ENCODE measurements around the gene PLCXD1. TPM values are rescaled to one million over a fixed set of nuclear protein-coding genes. Genes with fewer than 3 reads are reported as not detected.

PLCXD1 gene
- polyA plus RNA-seq, 3 donors, result 2.9 to 28.7 (median 6.7) TPM

DNA sequence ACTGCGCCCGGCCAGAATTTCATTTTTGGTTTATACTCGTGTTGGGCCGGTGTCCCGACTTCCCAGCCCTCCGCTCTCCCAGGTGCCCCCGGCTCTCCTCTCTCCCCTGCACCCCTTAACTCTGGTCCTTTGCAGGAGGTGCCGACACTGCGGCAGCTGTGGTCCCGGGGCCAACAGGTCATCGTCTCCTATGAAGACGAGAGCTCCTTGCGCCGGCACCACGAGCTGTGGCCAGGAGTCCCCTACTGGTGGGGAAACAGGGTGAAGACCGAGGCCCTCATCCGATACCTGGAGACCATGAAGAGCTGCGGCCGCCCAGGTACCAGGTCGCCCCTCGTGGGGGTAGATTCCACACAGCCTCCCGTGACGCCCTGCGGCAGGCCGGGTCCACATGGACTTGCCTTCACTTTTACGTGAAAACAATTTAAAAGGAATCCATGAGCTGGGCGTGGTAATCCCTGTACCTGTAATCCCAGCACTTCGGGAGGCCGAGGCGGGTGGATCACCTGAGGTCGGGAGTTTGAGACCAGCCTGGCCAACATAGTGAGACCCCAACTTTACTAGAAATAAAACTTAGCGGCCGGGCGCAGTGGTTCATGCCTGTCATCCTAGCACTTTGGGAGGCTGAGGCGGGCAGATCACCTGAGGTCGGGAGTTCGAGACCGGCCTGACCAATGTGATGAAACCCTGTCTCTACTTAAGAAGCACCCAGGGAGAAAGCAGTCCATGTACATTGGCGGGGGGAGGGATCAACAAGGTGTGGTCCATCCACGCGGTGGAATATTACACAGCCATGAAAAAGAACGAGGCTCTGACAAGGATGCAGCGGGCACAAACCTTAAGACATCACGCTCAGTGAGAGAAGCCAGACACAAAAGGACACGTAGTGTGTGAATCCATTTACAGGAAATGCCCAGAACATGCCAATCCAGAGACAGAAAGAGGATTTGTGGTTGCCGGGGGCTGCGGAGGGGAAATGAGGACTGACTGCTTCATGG is 12.0 kb downstream of the PLCXD1 start:
- no peak overlapping the region for H3K9ac ChIP-seq (ENCODE audit: insufficient read depth, low read length, poor library complexity, severe bottlenecking)
- H3K4me1 Mint-ChIP-seq, result no peaks in the 10 kb centered on the region
- no peaks in the 10 kb centered on the region for H4K20me1 ChIP-seq (ENCODE audit: insufficient read depth, low read length)
- peak overlapping the region in 3 of 7 donors; percentile 16 to 61 (median 57) for H3K27ac Mint-ChIP-seq
- H3K79me2 ChIP-seq (ENCODE audit: insufficient read depth, low read length), result no peaks in the 10 kb centered on the region
- no peak for DNase-seq
- H3K36me3 ChIP-seq (replicated peaks in 1 of 2; ENCODE audit: control insufficient read depth in 1 of 2, insufficient read depth in 2 of 2, low read length in 2 of 2), result peaks cover 32 to 69% of the 10 kb centered on the region in 2 donors
- H3K27me3 Mint-ChIP-seq (ENCODE audit: low read depth in 3 of 3), result peaks cover 0 to 5% (median 0%) of the 10 kb centered on the region in 3 donors
- H3K4me3 Mint-ChIP-seq, result no peak overlapping the region
- intact Hi-C loops (cut with micrococcal nuclease), result no loop called here
- H3K4me2 ChIP-seq (replicated peaks; ENCODE audit: extremely low read depth, low read length, poor library complexity, severe bottlenecking), result no peak overlapping the region
- H3K4me3 ChIP-seq (replicated peaks in 1 of 3; ENCODE audit: low read depth in 2 of 3, low read length in 3 of 3), result no peak overlapping the region
- H3K27me3 ChIP-seq (ENCODE audit: control insufficient read depth in 2 of 2, insufficient read depth in 2 of 2, low read length in 2 of 2), result no peaks in the 10 kb centered on the region
- peaks cover 0 to 28% of the 10 kb centered on the region in 2 donors for H3K9me3 ChIP-seq (replicated peaks in 1 of 2; ENCODE audit: control insufficient read depth in 1 of 2, insufficient read depth in 1 of 2, low read length in 2 of 2)
- H2AFZ ChIP-seq (ENCODE audit: insufficient read depth, low read depth, low read length, poor library complexity, severe bottlenecking), result no peak overlapping the region
- H3K36me3 Mint-ChIP-seq, result peaks cover 45 to 79% of the 10 kb centered on the region in 2 donors
- 96% methylated on average over 42 of the region's 47 CpGs for WGBS (ENCODE audit: insufficient coverage)
- no peaks in the 10 kb centered on the region for H3K4me1 ChIP-seq (ENCODE audit: control insufficient read depth in 1 of 2, insufficient read depth in 2 of 2, low read length in 2 of 2)
- peaks cover 0 to 18% (median 13%) of the 10 kb centered on the region in 7 donors for H3K9me3 Mint-ChIP-seq
- no peak overlapping the region for H3K27ac ChIP-seq (ENCODE audit: low read depth in 1 of 2, low read length in 2 of 2)
- TF ChIP-seq, protein P1, sequence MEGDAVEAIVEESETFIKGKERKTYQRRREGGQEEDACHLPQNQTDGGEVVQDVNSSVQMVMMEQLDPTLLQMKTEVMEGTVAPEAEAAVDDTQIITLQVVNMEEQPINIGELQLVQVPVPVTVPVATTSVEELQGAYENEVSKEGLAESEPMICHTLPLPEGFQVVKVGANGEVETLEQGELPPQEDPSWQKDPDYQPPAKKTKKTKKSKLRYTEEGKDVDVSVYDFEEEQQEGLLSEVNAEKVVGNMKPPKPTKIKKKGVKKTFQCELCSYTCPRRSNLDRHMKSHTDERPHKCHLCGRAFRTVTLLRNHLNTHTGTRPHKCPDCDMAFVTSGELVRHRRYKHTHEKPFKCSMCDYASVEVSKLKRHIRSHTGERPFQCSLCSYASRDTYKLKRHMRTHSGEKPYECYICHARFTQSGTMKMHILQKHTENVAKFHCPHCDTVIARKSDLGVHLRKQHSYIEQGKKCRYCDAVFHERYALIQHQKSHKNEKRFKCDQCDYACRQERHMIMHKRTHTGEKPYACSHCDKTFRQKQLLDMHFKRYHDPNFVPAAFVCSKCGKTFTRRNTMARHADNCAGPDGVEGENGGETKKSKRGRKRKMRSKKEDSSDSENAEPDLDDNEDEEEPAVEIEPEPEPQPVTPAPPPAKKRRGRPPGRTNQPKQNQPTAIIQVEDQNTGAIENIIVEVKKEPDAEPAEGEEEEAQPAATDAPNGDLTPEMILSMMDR (IDR thresholded peaks at IDR 0.05), result no peak

DNA sequence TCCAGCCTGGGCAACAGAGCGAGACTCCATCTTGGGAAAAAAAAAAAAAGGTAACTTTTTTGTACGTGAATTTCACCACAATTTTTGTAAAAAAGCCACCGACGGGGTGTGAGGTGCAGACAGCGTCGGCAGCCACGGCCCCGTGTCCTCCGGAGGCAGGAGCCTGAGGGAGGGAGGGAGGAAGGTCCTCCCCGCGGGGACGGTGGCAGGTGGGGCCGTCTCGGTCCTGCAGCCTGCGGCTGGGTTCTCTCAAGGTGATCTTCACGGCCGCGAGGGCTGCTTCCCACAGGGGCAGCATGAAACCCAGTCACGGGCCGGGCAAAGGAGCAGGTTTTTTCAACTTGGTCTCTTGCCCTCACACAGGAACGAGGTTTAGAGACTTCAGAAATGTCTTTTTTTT is 14.0 kb downstream of the PLCXD1 start:
- TF ChIP-seq, protein P1 (IDR thresholded peaks at IDR 0.05), result no peak
- H3K9me3 ChIP-seq (replicated peaks in 1 of 2; ENCODE audit: control insufficient read depth in 1 of 2, insufficient read depth in 1 of 2, low read length in 2 of 2), result peaks cover 0 to 30% of the 10 kb centered on the region in 2 donors
- intact Hi-C loops (cut with micrococcal nuclease), result no loop called here
- peaks cover 26 to 66% of the 10 kb centered on the region in 2 donors for H3K36me3 ChIP-seq (replicated peaks in 1 of 2; ENCODE audit: control insufficient read depth in 1 of 2, insufficient read depth in 2 of 2, low read length in 2 of 2)
- no peak overlapping the region for H3K4me3 ChIP-seq (replicated peaks in 1 of 3; ENCODE audit: low read depth in 2 of 3, low read length in 3 of 3)
- Mint-ChIP-seq H3K4me1 (no peaks in the 10 kb centered on the region), H3K36me3 (peaks cover 41 to 75% of the 10 kb centered on the region in 2 donors), H3K27ac (no peak overlapping the region), H3K4me3 (no peak overlapping the region), H3K9me3 (peaks cover 0 to 21% (median 15%) of the 10 kb centered on the region in 7 donors), H3K27me3 (ENCODE audit: low read depth in 3 of 3) (peaks cover 0 to 5% (median 0%) of the 10 kb centered on the region in 3 donors)
- no peak overlapping the region for H3K4me2 ChIP-seq (replicated peaks; ENCODE audit: extremely low read depth, low read length, poor library complexity, severe bottlenecking)
- no peaks in the 10 kb centered on the region for H3K4me1 ChIP-seq (ENCODE audit: control insufficient read depth in 1 of 2, insufficient read depth in 2 of 2, low read length in 2 of 2)
- H3K9ac ChIP-seq (ENCODE audit: insufficient read depth, low read length, poor library complexity, severe bottlenecking), result no peak overlapping the region
- H3K27ac ChIP-seq (ENCODE audit: low read depth in 1 of 2, low read length in 2 of 2), result no peak overlapping the region
- no peaks in the 10 kb centered on the region for H3K79me2 ChIP-seq (ENCODE audit: insufficient read depth, low read length)
- no peaks in the 10 kb centered on the region for H3K27me3 ChIP-seq (ENCODE audit: control insufficient read depth in 2 of 2, insufficient read depth in 2 of 2, low read length in 2 of 2)
- no peak for DNase-seq
- H4K20me1 ChIP-seq (ENCODE audit: insufficient read depth, low read length), result no peaks in the 10 kb centered on the region
- 94% methylated on average over 18 of the region's 21 CpGs for WGBS (ENCODE audit: insufficient coverage)
- no peak overlapping the region for H2AFZ ChIP-seq (ENCODE audit: insufficient read depth, low read depth, low read length, poor library complexity, severe bottlenecking)

Data from CD14-positive monocyte (primary cell).